HCT116 (cell line): ENCODE results near the gene SLC5A12.

Experiments used
- CTCF ChIP-seq, 3 experiments: fragments of 200-600 bp in 1 of 3; sonication (generic) in 1 of 3; IDR thresholded peaks in 2 of 3; conservative IDR thresholded peaks in 1 of 3; 2 replicates each; pipeline ENCODE4 v1.5.1; 2012 to 2017; ENCODE audit warnings: low read depth in 2 of 3, low read length in 2 of 3, antibody characterized with exemption in 1 of 3, borderline replicate concordance in 1 of 3, control low read depth in 1 of 3, mild to moderate bottlenecking in 1 of 3, mixed read lengths in 1 of 3, mixed run types in 1 of 3, moderate library complexity in 1 of 3; ENCODE audit not compliant: insufficient read depth in 1 of 3
- RAD21 ChIP-seq: IDR thresholded peaks from 2 replicates; pipeline ENCODE4 v1.6.1; 2012; ENCODE audit warnings: low read depth, mild to moderate bottlenecking

- TF ChIP-seq RAD21, result no peak
- TF ChIP-seq CTCF (IDR thresholded peaks at IDR 0.05 in 2 of 3, conservative IDR thresholded peaks at IDR 0.05 in 1 of 3; ENCODE audit: borderline replicate concordance in 1 of 3, insufficient read depth in 1 of 3, low read depth in 2 of 3, low read length in 2 of 3), result no peak
Observed at GRCh38 chr11:26708736-26709456, 13.0 kb downstream of the SLC5A12 start.
